ENCODE data around the gene NNT.
"Not testable (repeated sequence)": the region's sequence is repeated elsewhere in the genome, so short reads cannot be mapped to it uniquely, and the experiment has no call there.

- not testable (repeated sequence) for TF ChIP-seq CTCF (IDR thresholded peaks at IDR 0.05 in 8 of 11, conservative IDR thresholded peaks at IDR 0.05 in 3 of 11); POLR2AphosphoS5 (IDR thresholded peaks at IDR 0.05)
Observed at GRCh38 chr5:43665749-43666148, 62.8 kb downstream of the NNT start.

Measured in spleen (tissue), 7 donors.